ENCODE data around the gene PPP2R1B.

GRCh38 chr11:111722501-111722900, 43.7 kb downstream of the PPP2R1B start:
- TF ChIP-seq CTCF (IDR thresholded peaks at IDR 0.05) (no peak), POLR2A (IDR thresholded peaks at IDR 0.05) (no peak)
